ENCODE results near the gene MPO.

MPO gene

GRCh38 chr17:58263773-58264172 is 17.0 kb downstream of the MPO start:
- peaks cover 2 to 38% (median 16%) of the 10 kb centered on the region in 5 experiments for H3K27me3 ChIP-seq (replicated peaks in 2 of 5; ENCODE audit: control insufficient read depth in 4 of 5, insufficient read depth in 5 of 5, low read length in 4 of 5)
- no CpG with 5 or more reads among the region's 1 CpG for WGBS (ENCODE audit: insufficient coverage)
- H3K36me3 ChIP-seq (ENCODE audit: control insufficient read depth in 4 of 4, insufficient read depth in 4 of 4, low read length in 3 of 4): no peaks in the 10 kb centered on the region
- no peaks in the 10 kb centered on the region for H3K4me1 ChIP-seq (ENCODE audit: control extremely low read depth in 1 of 4, control insufficient read depth in 4 of 4, insufficient read depth in 4 of 4, low read length in 3 of 4)
- no peak for DNase-seq
- POLR2A ChIA-PET: no interaction called here
- no peak overlapping the region for H3K4me3 ChIP-seq (ENCODE audit: control insufficient read depth in 1 of 7, extremely low read depth in 1 of 7, insufficient read depth in 4 of 7, low read depth in 2 of 7, low read length in 6 of 7)
- peaks cover 0 to 8% (median 1%) of the 10 kb centered on the region in 5 experiments for H3K9me3 ChIP-seq (ENCODE audit: control extremely low read depth in 1 of 5, control insufficient read depth in 4 of 5, insufficient read depth in 2 of 5, low read depth in 1 of 5, low read length in 4 of 5)
- CTCF ChIA-PET: interaction anchor here (0.9 to 1.4 kb wide), 2 partner anchors 10 to 12 kb away, joined by 3 read pairs; no protein-coding TSS in a partner anchor
- no peak overlapping the region for H3K27ac ChIP-seq (ENCODE audit: insufficient read depth in 1 of 2, low read depth in 1 of 2, low read length in 2 of 2, poor library complexity in 1 of 2, severe bottlenecking in 2 of 2)

GRCh38 chr17:58262149-58262548 is 18.6 kb downstream of the MPO start:
- 87% methylated on average over 5 of the region's 11 CpGs for WGBS (ENCODE audit: insufficient coverage)

GRCh38 chr17:58254803-58255202 is 25.9 kb downstream of the MPO start:
- no peak for DNase-seq
- 43% methylated on average over 8 of the region's 8 CpGs for WGBS (ENCODE audit: insufficient coverage)
- Histone ChIP-seq H3K9me3 (ENCODE audit: control extremely low read depth in 1 of 5, control insufficient read depth in 4 of 5, insufficient read depth in 2 of 5, low read depth in 1 of 5, low read length in 4 of 5) (no peaks in the 10 kb centered on the region), H3K4me3 (ENCODE audit: control insufficient read depth in 1 of 7, extremely low read depth in 1 of 7, insufficient read depth in 4 of 7, low read depth in 2 of 7, low read length in 6 of 7) (no peak overlapping the region), H3K36me3 (ENCODE audit: control insufficient read depth in 4 of 4, insufficient read depth in 4 of 4, low read length in 3 of 4) (no peaks in the 10 kb centered on the region), H3K4me1 (ENCODE audit: control extremely low read depth in 1 of 4, control insufficient read depth in 4 of 4, insufficient read depth in 4 of 4, low read length in 3 of 4) (peaks cover 0 to 1% (median 0%) of the 10 kb centered on the region in 4 experiments), H3K27ac (ENCODE audit: insufficient read depth in 1 of 2, low read depth in 1 of 2, low read length in 2 of 2, poor library complexity in 1 of 2, severe bottlenecking in 2 of 2) (no peak overlapping the region), H3K27me3 (replicated peaks in 2 of 5; ENCODE audit: control insufficient read depth in 4 of 5, insufficient read depth in 5 of 5, low read length in 4 of 5) (peaks cover 0 to 13% (median 2%) of the 10 kb centered on the region in 5 experiments)
- CTCF ChIA-PET: no interaction called here
- POLR2A ChIA-PET: no interaction called here

More at GRCh38 chr17:58262149-58262548, 18.6 kb downstream of the MPO start:
- H3K9me3 ChIP-seq (ENCODE audit: control extremely low read depth in 1 of 5, control insufficient read depth in 4 of 5, insufficient read depth in 2 of 5, low read depth in 1 of 5, low read length in 4 of 5): peaks cover 0 to 8% (median 1%) of the 10 kb centered on the region in 5 experiments
- no peaks in the 10 kb centered on the region for H3K4me1 ChIP-seq (ENCODE audit: control extremely low read depth in 1 of 4, control insufficient read depth in 4 of 4, insufficient read depth in 4 of 4, low read length in 3 of 4)
- H3K4me3 ChIP-seq (ENCODE audit: control insufficient read depth in 1 of 7, extremely low read depth in 1 of 7, insufficient read depth in 4 of 7, low read depth in 2 of 7, low read length in 6 of 7): no peak overlapping the region
- no peak overlapping the region for H3K27ac ChIP-seq (ENCODE audit: insufficient read depth in 1 of 2, low read depth in 1 of 2, low read length in 2 of 2, poor library complexity in 1 of 2, severe bottlenecking in 2 of 2)
- H3K27me3 ChIP-seq (replicated peaks in 2 of 5; ENCODE audit: control insufficient read depth in 4 of 5, insufficient read depth in 5 of 5, low read length in 4 of 5): peaks cover 2 to 43% (median 16%) of the 10 kb centered on the region in 5 experiments
- POLR2A ChIA-PET: no interaction called here
- H3K36me3 ChIP-seq (ENCODE audit: control insufficient read depth in 4 of 4, insufficient read depth in 4 of 4, low read length in 3 of 4): no peaks in the 10 kb centered on the region
- DNase-seq: no peak
- CTCF ChIA-PET: interaction anchor here (1.3 kb wide), 1 partner anchor 12 kb away, joined by 3 read pairs; no protein-coding TSS in a partner anchor

DNA sequence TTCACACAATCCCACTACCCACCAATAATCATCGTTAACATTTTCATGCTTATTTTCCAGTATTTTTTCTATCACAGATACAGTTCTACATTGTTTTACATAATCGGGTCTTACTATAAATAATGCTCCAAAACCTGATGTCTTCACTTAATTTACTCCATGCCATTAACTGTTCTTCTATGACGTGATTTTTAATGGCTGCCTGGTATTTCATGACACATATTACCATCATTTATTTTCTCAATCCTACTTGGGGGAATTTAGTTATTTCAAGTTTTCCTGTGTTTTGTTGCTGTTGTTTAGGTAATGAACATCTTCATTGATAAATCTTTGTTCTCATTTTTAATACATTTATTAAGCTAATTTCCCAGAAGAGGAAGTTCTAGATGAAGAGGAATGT is 27.7 kb downstream of the MPO start:
- Histone ChIP-seq H3K9me3 (ENCODE audit: control extremely low read depth in 1 of 5, control insufficient read depth in 4 of 5, insufficient read depth in 2 of 5, low read depth in 1 of 5, low read length in 4 of 5) (no peaks in the 10 kb centered on the region), H3K27ac (ENCODE audit: insufficient read depth in 1 of 2, low read depth in 1 of 2, low read length in 2 of 2, poor library complexity in 1 of 2, severe bottlenecking in 2 of 2) (no peak overlapping the region), H3K27me3 (replicated peaks in 2 of 5; ENCODE audit: control insufficient read depth in 4 of 5, insufficient read depth in 5 of 5, low read length in 4 of 5) (peaks cover 0 to 17% (median 4%) of the 10 kb centered on the region in 5 experiments), H3K4me1 (ENCODE audit: control extremely low read depth in 1 of 4, control insufficient read depth in 4 of 4, insufficient read depth in 4 of 4, low read length in 3 of 4) (peaks cover 0 to 12% (median 9%) of the 10 kb centered on the region in 4 experiments), H3K36me3 (ENCODE audit: control insufficient read depth in 4 of 4, insufficient read depth in 4 of 4, low read length in 3 of 4) (no peaks in the 10 kb centered on the region), H3K4me3 (ENCODE audit: control insufficient read depth in 1 of 7, extremely low read depth in 1 of 7, insufficient read depth in 4 of 7, low read depth in 2 of 7, low read length in 6 of 7) (no peak overlapping the region)
- CTCF ChIA-PET: interaction anchor here (0.8 kb wide), 1 partner anchor 11 kb away, joined by 3 read pairs; no protein-coding TSS in a partner anchor
- 100% methylated on average over 2 of the region's 3 CpGs for WGBS (ENCODE audit: insufficient coverage)
- DNase-seq: no peak
- POLR2A ChIA-PET: no interaction called here

DNA sequence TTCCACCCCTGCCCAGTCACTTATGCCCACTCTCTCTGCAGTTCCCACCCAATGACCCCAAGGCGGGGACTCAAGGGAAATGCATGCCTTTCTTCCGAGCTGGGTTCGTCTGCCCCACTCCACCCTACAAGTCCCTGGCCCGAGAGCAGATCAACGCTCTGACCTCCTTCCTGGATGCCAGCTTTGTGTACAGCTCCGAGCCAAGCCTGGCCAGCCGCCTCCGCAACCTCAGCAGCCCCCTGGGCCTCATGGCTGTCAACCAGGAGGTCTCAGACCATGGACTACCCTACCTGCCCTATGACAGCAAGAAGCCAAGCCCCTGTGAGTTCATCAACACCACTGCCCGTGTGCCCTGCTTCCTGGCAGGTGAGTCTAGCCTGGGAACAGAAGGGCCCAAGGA is 28.6 kb downstream of the MPO start:
- no peaks in the 10 kb centered on the region for H3K36me3 ChIP-seq (ENCODE audit: control insufficient read depth in 4 of 4, insufficient read depth in 4 of 4, low read length in 3 of 4)
- no peak overlapping the region for H3K27ac ChIP-seq (ENCODE audit: insufficient read depth in 1 of 2, low read depth in 1 of 2, low read length in 2 of 2, poor library complexity in 1 of 2, severe bottlenecking in 2 of 2)
- CTCF ChIA-PET: interaction anchor here (1.3 kb wide), 1 partner anchor 65 kb away, joined by 3 read pairs; no protein-coding TSS in a partner anchor
- H3K4me1 ChIP-seq (ENCODE audit: control extremely low read depth in 1 of 4, control insufficient read depth in 4 of 4, insufficient read depth in 4 of 4, low read length in 3 of 4): peaks cover 0 to 19% (median 15%) of the 10 kb centered on the region in 4 experiments
- whole genome bisulfite sequencing (ENCODE audit: insufficient coverage): 94% methylated on average over 9 of the region's 9 CpGs
- no peak for DNase-seq
- POLR2A ChIA-PET: no interaction called here
- H3K27me3 ChIP-seq (replicated peaks in 2 of 5; ENCODE audit: control insufficient read depth in 4 of 5, insufficient read depth in 5 of 5, low read length in 4 of 5): peaks cover 0 to 19% (median 4%) of the 10 kb centered on the region in 5 experiments
- no peak overlapping the region for H3K4me3 ChIP-seq (ENCODE audit: control insufficient read depth in 1 of 7, extremely low read depth in 1 of 7, insufficient read depth in 4 of 7, low read depth in 2 of 7, low read length in 6 of 7)
- H3K9me3 ChIP-seq (ENCODE audit: control extremely low read depth in 1 of 5, control insufficient read depth in 4 of 5, insufficient read depth in 2 of 5, low read depth in 1 of 5, low read length in 4 of 5): no peaks in the 10 kb centered on the region

DNA sequence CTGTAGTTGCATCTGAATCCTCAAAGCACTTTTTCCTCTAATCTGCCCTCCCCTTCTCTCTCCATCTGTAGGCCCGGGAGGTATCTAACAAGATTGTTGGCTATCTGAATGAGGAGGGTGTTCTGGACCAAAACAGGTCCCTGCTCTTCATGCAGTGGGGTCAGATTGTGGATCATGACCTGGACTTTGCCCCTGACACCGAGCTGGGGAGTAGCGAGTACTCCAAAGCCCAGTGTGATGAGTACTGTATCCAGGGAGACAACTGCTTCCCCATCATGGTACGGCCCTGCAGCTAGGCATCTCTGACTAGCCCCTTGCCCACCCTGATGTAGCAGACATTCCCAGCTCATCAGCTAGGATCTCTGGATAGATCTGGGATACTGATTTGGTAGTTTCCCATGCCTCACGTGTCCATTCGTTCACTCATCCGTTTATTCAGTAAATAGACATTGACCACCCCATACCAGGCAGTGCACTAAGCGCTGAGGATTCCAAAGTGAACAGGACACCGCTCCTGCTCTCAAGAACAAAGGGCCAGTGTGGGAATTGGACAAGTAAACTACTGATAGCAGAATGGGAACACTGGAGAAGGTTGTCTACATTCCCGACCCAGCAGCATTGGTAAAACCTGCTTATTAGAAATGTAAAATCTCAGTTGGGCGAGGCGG is 30.3 kb downstream of the MPO start:
- peaks cover 0 to 19% (median 4%) of the 10 kb centered on the region in 5 experiments for H3K27me3 ChIP-seq (replicated peaks in 2 of 5; ENCODE audit: control insufficient read depth in 4 of 5, insufficient read depth in 5 of 5, low read length in 4 of 5)
- H3K4me3 ChIP-seq (ENCODE audit: control insufficient read depth in 1 of 7, extremely low read depth in 1 of 7, insufficient read depth in 4 of 7, low read depth in 2 of 7, low read length in 6 of 7): no peak overlapping the region
- DNase-seq: no peak
- no peaks in the 10 kb centered on the region for H3K9me3 ChIP-seq (ENCODE audit: control extremely low read depth in 1 of 5, control insufficient read depth in 4 of 5, insufficient read depth in 2 of 5, low read depth in 1 of 5, low read length in 4 of 5)
- POLR2A ChIA-PET: interaction anchor here (0.5 kb wide), 1 partner anchor 16 kb away, joined by 3 read pairs; no protein-coding TSS in a partner anchor
- peaks cover 0 to 19% (median 15%) of the 10 kb centered on the region in 4 experiments for H3K4me1 ChIP-seq (ENCODE audit: control extremely low read depth in 1 of 4, control insufficient read depth in 4 of 4, insufficient read depth in 4 of 4, low read length in 3 of 4)
- WGBS (ENCODE audit: insufficient coverage): 89% methylated on average over 9 of the region's 12 CpGs
- no peak overlapping the region for H3K27ac ChIP-seq (ENCODE audit: insufficient read depth in 1 of 2, low read depth in 1 of 2, low read length in 2 of 2, poor library complexity in 1 of 2, severe bottlenecking in 2 of 2)
- no peaks in the 10 kb centered on the region for H3K36me3 ChIP-seq (ENCODE audit: control insufficient read depth in 4 of 4, insufficient read depth in 4 of 4, low read length in 3 of 4)
- CTCF ChIA-PET: interaction anchor here (0.8 to 2.1 kb wide), 17 partner anchors 9 to 173 kb away, joined by 3 to 10 read pairs (median 4); no protein-coding TSS in a partner anchor

Data from common myeloid progenitor, CD34-positive (primary cell).